H9 (cell line): ENCODE measurements around the gene NAIF1. TPM values are rescaled to one million over a fixed set of nuclear protein-coding genes. Genes with fewer than 3 reads are reported as not detected.
A peak's percentile ranks its signal among the peaks of the same experiment; 100 is the strongest.

ENCODE experiments used
- DNase-seq: peaks from one replicate; pipeline ENCODE4 v3.0.0-alpha.2; 2017
- H2AFZ ChIP-seq: one replicate; pipeline ENCODE4 v1.6.1; 2013; ENCODE audit warnings: mild to moderate bottlenecking, low read length, control low read depth, moderate library complexity
- H2AK5ac ChIP-seq: 2 replicates; pipeline ENCODE4 v1.6.1; 2013; ENCODE audit warnings: low read length, control low read depth, mixed read lengths; ENCODE audit not compliant: insufficient read length
- H2BK120ac ChIP-seq: one replicate; pipeline ENCODE4 v1.6.1; 2013; ENCODE audit warnings: low read depth, mild to moderate bottlenecking, low read length, control low read depth, inconsistent platforms; ENCODE audit not compliant: poor library complexity, severe bottlenecking
- H2BK12ac ChIP-seq: 2 replicates; pipeline ENCODE4 v1.6.1; 2013; ENCODE audit warnings: low read length, control low read depth, mixed read lengths, low read depth; ENCODE audit not compliant: insufficient read length
- H2BK15ac ChIP-seq: 2 replicates; pipeline ENCODE4 v1.6.1; 2013; ENCODE audit warnings: low read depth, low read length, control low read depth
- H2BK20ac ChIP-seq: one replicate; pipeline ENCODE4 v1.6.1; 2013; ENCODE audit warnings: low read depth, mild to moderate bottlenecking, low read length, control low read depth, inconsistent platforms; ENCODE audit not compliant: poor library complexity, severe bottlenecking
- H2BK5ac ChIP-seq: 2 replicates; pipeline ENCODE4 v1.6.1; 2013; ENCODE audit warnings: low read length, control low read depth, mixed read lengths; ENCODE audit not compliant: insufficient read length
- H3K14ac ChIP-seq: 2 replicates; pipeline ENCODE4 v1.6.1; 2013; ENCODE audit warnings: low read length, control low read depth; ENCODE audit not compliant: insufficient read depth
- H3K18ac ChIP-seq: 2 replicates; pipeline ENCODE4 v1.6.1; 2013; ENCODE audit warnings: low read depth, mild to moderate bottlenecking, mixed read lengths, low read length, control low read depth; ENCODE audit not compliant: insufficient read length
- H3K23ac ChIP-seq: 2 replicates; pipeline ENCODE4 v1.6.1; 2013; ENCODE audit warnings: low read length, control low read depth, mixed read lengths, low read depth; ENCODE audit not compliant: insufficient read length
- H3K23me2 ChIP-seq: 2 replicates; pipeline ENCODE4 v1.6.1; 2013; ENCODE audit warnings: low read depth, mild to moderate bottlenecking, mixed read lengths, low read length, control low read depth; ENCODE audit not compliant: insufficient read length, poor library complexity, severe bottlenecking
- H3K27ac ChIP-seq: 2 replicates; pipeline ENCODE4 v1.5.1; 2013; ENCODE audit warnings: low read length, control low read depth, mixed read lengths, low read depth; ENCODE audit not compliant: insufficient read length
- H3K27me3 ChIP-seq: 2 replicates; pipeline ENCODE4 v1.6.1; 2013; ENCODE audit warnings: low read length, control low read depth, inconsistent platforms; ENCODE audit not compliant: insufficient read depth
- H3K4ac ChIP-seq: 2 replicates; pipeline ENCODE4 v1.6.1; 2013; ENCODE audit warnings: low read depth, mild to moderate bottlenecking, control low read depth, inconsistent platforms, low read length, moderate library complexity
- H3K4me1 ChIP-seq: 2 replicates; pipeline ENCODE4 v1.6.1; 2013; ENCODE audit warnings: low read length, control low read depth, inconsistent platforms; ENCODE audit not compliant: insufficient read depth
- H3K4me2 ChIP-seq: 2 replicates; pipeline ENCODE4 v1.6.1; 2013; ENCODE audit warnings: low read length, control low read depth, mixed read lengths; ENCODE audit not compliant: insufficient read length, insufficient read depth
- H3K56ac ChIP-seq: 2 replicates; pipeline ENCODE4 v1.6.1; 2013; ENCODE audit warnings: low read depth, mild to moderate bottlenecking, mixed read lengths, low read length, control low read depth; ENCODE audit not compliant: insufficient read length
- H3K79me1 ChIP-seq: 2 replicates; pipeline ENCODE4 v1.6.1; 2013; ENCODE audit warnings: low read depth, mild to moderate bottlenecking, moderate library complexity, low read length, control low read depth, inconsistent platforms; ENCODE audit not compliant: insufficient read depth, poor library complexity, severe bottlenecking
- H3K79me2 ChIP-seq: 2 replicates; pipeline ENCODE4 v1.6.1; 2013; ENCODE audit warnings: low read length, control low read depth, inconsistent platforms; ENCODE audit not compliant: insufficient read depth
- H3K9ac ChIP-seq: 2 replicates; pipeline ENCODE4 v1.6.1; 2013; ENCODE audit warnings: low read length, control low read depth, mixed read lengths; ENCODE audit not compliant: insufficient read length; ENCODE audit errors: extremely low read depth
- H3K9me3 ChIP-seq: one replicate; pipeline ENCODE4 v1.6.1; 2013; ENCODE audit warnings: low read depth, low read length, inconsistent platforms; ENCODE audit not compliant: control insufficient read depth
- H3T11ph ChIP-seq: one replicate; pipeline ENCODE4 v1.6.1; 2013; ENCODE audit warnings: mild to moderate bottlenecking, low read length, control low read depth, inconsistent platforms
- H4K20me1 ChIP-seq: one replicate; pipeline ENCODE4 v1.6.1; 2013; ENCODE audit not compliant: control insufficient read depth, insufficient read length, insufficient read depth
- H4K5ac ChIP-seq: 2 replicates; pipeline ENCODE4 v1.6.1; 2013; ENCODE audit warnings: low read depth, mild to moderate bottlenecking, mixed read lengths, low read length, control low read depth; ENCODE audit not compliant: insufficient read length
- H4K8ac ChIP-seq: replicated peaks from 2 replicates; pipeline ENCODE4 v1.6.1; 2013; ENCODE audit warnings: low read length, control low read depth, mixed read lengths, low read depth; ENCODE audit not compliant: insufficient read length
- H4K91ac ChIP-seq: 2 replicates; pipeline ENCODE4 v1.6.1; 2013; ENCODE audit warnings: low read depth, mild to moderate bottlenecking, moderate library complexity, mixed read lengths, low read length, control low read depth; ENCODE audit not compliant: insufficient read length
- H3K27ac Mint-ChIP-seq, 3 experiments: 2 replicates in 2 of 3; 3 replicates in 1 of 3; pipeline ENCODE4 v1.8.0; 2020 to 2021; ENCODE audit warnings: mixed read lengths in 3 of 3, mild to moderate bottlenecking in 1 of 3, moderate library complexity in 1 of 3
- H3K27me3 Mint-ChIP-seq: 2 replicates; pipeline ENCODE4 v1.8.0; 2021; ENCODE audit warnings: low read depth, mild to moderate bottlenecking, moderate library complexity, mixed read lengths
- H3K36me3 Mint-ChIP-seq, 3 experiments: 2 replicates in 2 of 3; 3 replicates in 1 of 3; pipeline ENCODE4 v1.8.0; 2020 to 2021; ENCODE audit warnings: low read depth in 3 of 3, mixed read lengths in 3 of 3; ENCODE audit not compliant: insufficient read depth in 1 of 3
- H3K4me1 Mint-ChIP-seq, 2 experiments: 2 replicates each; pipeline ENCODE4 v1.8.0; 2020; ENCODE audit warnings: mixed read lengths in 2 of 2
- H3K4me3 Mint-ChIP-seq, 2 experiments: 2 replicates in 1 of 2; 3 replicates in 1 of 2; pipeline ENCODE4 v1.8.0; 2020 to 2021; ENCODE audit warnings: mild to moderate bottlenecking in 2 of 2, mixed read lengths in 2 of 2, moderate library complexity in 1 of 2
- H3K9me3 Mint-ChIP-seq, 2 experiments: 2 replicates in 1 of 2; 3 replicates in 1 of 2; pipeline ENCODE4 v1.8.0; 2020; ENCODE audit warnings: mild to moderate bottlenecking in 2 of 2, mixed read lengths in 2 of 2, moderate library complexity in 1 of 2
- CTCF ChIP-seq: fragments of 200-600 bp; sonication (generic); conservative IDR thresholded peaks from 3 replicates; pipeline ENCODE4 v1.8.0; 2021; ENCODE audit warnings: antibody characterized with exemption, mild to moderate bottlenecking
- WGBS: extraction: QIAGEN DNeasy Blood & Tissue Kit; methylation state at CpG from one replicate; pipeline ENCODE4 v1.1.7; 2013; ENCODE audit warnings: missing lambda C conversion rate, low lambda C conversion rate, mixed read lengths; ENCODE audit not compliant: insufficient read length; ENCODE audit errors: extremely low coverage; 5-methylcytosine and 5-hydroxymethylcytosine counted together
- total RNA-seq: library from RNA; stranded (reverse); gene quantifications from 2 replicates; pipeline ENCODE4 v1.2.1, GENCODE V29; 2021

The NAIF1 gene
- total RNA-seq, 1 experiment from 2014 or later = 6.3 TPM

DNA sequence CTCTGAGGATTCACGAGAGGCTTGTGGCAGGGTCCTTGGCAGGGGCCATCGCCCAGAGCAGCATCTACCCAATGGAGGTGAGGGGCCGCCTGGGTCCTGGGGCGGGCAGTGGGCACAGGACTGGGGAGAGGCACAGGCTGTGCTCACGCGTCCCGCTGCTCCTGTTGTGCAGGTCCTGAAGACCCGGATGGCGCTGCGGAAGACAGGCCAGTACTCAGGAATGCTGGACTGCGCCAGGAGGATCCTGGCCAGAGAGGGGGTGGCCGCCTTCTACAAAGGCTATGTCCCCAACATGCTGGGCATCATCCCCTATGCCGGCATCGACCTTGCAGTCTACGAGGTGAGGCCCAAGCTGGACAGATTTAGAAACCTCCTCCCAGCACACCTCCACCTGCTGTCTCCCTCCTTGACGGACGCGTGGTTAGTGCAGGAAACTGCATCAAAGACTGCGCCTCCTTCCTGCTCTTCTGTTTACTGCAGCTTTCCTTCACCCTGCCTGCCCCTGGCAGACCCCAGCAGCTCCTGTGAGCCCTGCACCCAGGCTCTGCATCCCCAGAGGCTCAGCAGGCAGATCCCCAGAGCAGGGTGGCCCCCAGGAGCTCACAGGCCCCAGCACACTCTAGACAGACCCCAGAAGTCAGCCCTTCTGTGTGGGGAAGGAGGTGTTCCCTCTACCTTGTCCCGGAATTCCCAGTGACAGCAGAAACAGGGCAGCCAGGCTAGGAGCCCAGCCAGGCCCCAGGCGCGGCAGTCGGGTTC lies 39.2 kb upstream of the NAIF1 start:
- peaks cover 7 to 22% of the 10 kb centered on the region in 2 experiments for H3K4me1 Mint-ChIP-seq
- WGBS = no CpG with 5 or more reads among the region's 23 CpGs

More for the DNA sequence above, 39.2 kb upstream of the NAIF1 start:
- Histone ChIP-seq H4K91ac (no peak overlapping the region), H3K56ac (no peak overlapping the region), H3K27ac (no peak overlapping the region), H3K4me2 (no peak overlapping the region), H3K79me2 (no peaks in the 10 kb centered on the region), H3K27me3 (no peaks in the 10 kb centered on the region), H4K20me1 (no peaks in the 10 kb centered on the region), H3K18ac (no peak overlapping the region), H3T11ph (no peak overlapping the region), H2BK12ac (no peak overlapping the region), H2AFZ (no peak overlapping the region), H2BK120ac (no peak overlapping the region), H2AK5ac (no peak overlapping the region), H2BK15ac (no peak overlapping the region), H3K4ac (no peak overlapping the region), H3K23ac (no peak overlapping the region), H2BK5ac (no peak overlapping the region), H4K5ac (no peak overlapping the region), H3K4me1 (no peaks in the 10 kb centered on the region; the same call in 1 of the 2 replicates), H2BK20ac (no peak overlapping the region), H3K14ac (no peak overlapping the region), H3K9ac (no peak overlapping the region), H4K8ac (no peak overlapping the region), H3K23me2 (no peaks in the 10 kb centered on the region), H3K79me1 (no peaks in the 10 kb centered on the region), H3K9me3 (no peaks in the 10 kb centered on the region)
- DNase-seq = peak; percentile 41
- no peak overlapping the region; a peak in 1 of 7 replicates for H3K27ac Mint-ChIP-seq
- 0 out of 3 replicates have a peak, but pooled peaks have one; percentile 20 for TF ChIP-seq CTCF
- no peak overlapping the region for H3K4me3 Mint-ChIP-seq
- H3K36me3 Mint-ChIP-seq = peaks cover 22 to 71% (median 56%) of the 10 kb centered on the region in 3 experiments; a peak in 6 of 7 replicates
- H3K9me3 Mint-ChIP-seq = no peaks in the 10 kb centered on the region
- H3K27me3 Mint-ChIP-seq = no peaks in the 10 kb centered on the region
